Stimulated activated naive CD8-positive, alpha-beta T cell treated with anti-CD3 and anti-CD28 coated beads, Interleukin-15, Interleukin-2, amounts not matched to agents 100 ng/mL and 50 ng/mL, for 24 hours (primary cell): ENCODE results near the gene TMEM271.
A peak's percentile ranks its signal among the peaks of the same experiment; 100 is the strongest.

ENCODE experiments used
- H3K27ac Mint-ChIP-seq: one replicate; pipeline ENCODE4 v1.8.0; 2021; ENCODE audit warnings: mild to moderate bottlenecking, mixed read lengths
- H3K27me3 Mint-ChIP-seq: one replicate; pipeline ENCODE4 v1.8.0; 2021; ENCODE audit warnings: mixed read lengths
- H3K36me3 Mint-ChIP-seq: one replicate; pipeline ENCODE4 v1.8.0; 2021; ENCODE audit warnings: low read depth, mixed read lengths
- H3K4me1 Mint-ChIP-seq: one replicate; pipeline ENCODE4 v1.8.0; 2021; ENCODE audit warnings: low read depth, mixed read lengths
- H3K4me3 Mint-ChIP-seq: one replicate; pipeline ENCODE4 v1.8.0; 2021; ENCODE audit warnings: mild to moderate bottlenecking, mixed read lengths
- H3K9me3 Mint-ChIP-seq: one replicate; pipeline ENCODE4 v1.8.0; 2021; ENCODE audit warnings: mixed read lengths

TMEM271 gene

GRCh38 chr4:576991-577498 lies 950 bp upstream of the TMEM271 start:
- peaks cover 3% of the 10 kb centered on the region for H3K36me3 Mint-ChIP-seq
- H3K4me3 Mint-ChIP-seq, result peak overlapping the region; percentile 51
- H3K4me1 Mint-ChIP-seq, result peaks cover 13% of the 10 kb centered on the region
- H3K9me3 Mint-ChIP-seq, result no peaks in the 10 kb centered on the region
- H3K27ac Mint-ChIP-seq, result no peak overlapping the region
- H3K27me3 Mint-ChIP-seq, result peaks cover 68% of the 10 kb centered on the region

DNA sequence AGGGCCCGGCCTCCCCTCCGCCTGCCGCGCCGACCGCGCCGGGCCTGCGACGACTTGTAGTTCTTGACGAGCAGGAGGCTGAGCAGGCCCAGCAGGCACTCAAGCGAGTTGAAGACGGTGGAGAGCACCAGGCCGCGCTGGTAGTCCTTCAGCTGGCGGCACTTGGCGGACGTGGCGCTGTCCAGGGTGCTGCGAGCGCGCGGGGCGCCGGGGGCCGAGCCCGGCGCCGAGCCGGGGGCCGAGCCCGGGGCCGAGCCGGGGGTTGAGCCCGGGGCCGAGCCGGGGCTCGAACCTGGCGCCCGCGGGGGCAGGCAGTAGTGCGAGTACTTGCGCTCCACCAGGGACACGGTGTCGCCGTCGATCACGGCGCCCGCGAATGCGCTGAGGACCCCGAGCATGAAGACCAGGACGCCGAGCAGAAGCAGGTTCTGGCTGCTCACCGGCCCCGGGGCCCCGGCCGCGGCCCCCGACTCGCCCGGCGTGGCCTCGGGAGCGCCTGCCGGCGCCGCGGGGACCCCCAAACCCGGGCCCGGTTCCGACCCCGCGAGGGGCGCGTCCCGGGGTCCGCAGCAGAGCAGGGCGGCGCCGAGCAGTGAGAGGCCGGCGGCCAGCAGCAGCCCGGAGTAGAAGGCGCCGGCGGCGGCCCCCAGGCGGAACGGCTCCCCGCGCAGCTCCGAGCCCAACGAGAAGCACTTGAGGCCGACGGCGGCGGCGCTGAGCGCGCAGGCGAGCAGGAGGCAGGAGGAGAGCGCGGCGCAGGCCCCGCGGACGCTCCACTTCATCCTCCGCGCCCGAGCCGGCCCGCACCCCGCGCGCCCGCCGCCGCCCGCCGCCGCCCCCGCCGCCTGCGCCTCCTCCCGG lies 584 bp downstream of the TMEM271 start:
- H3K4me3 Mint-ChIP-seq, result no peak overlapping the region
- peaks cover 13% of the 10 kb centered on the region for H3K4me1 Mint-ChIP-seq
- H3K9me3 Mint-ChIP-seq, result no peaks in the 10 kb centered on the region
- peaks cover 3% of the 10 kb centered on the region for H3K36me3 Mint-ChIP-seq
- H3K27me3 Mint-ChIP-seq, result peaks cover 66% of the 10 kb centered on the region
- no peak overlapping the region for H3K27ac Mint-ChIP-seq

DNA sequence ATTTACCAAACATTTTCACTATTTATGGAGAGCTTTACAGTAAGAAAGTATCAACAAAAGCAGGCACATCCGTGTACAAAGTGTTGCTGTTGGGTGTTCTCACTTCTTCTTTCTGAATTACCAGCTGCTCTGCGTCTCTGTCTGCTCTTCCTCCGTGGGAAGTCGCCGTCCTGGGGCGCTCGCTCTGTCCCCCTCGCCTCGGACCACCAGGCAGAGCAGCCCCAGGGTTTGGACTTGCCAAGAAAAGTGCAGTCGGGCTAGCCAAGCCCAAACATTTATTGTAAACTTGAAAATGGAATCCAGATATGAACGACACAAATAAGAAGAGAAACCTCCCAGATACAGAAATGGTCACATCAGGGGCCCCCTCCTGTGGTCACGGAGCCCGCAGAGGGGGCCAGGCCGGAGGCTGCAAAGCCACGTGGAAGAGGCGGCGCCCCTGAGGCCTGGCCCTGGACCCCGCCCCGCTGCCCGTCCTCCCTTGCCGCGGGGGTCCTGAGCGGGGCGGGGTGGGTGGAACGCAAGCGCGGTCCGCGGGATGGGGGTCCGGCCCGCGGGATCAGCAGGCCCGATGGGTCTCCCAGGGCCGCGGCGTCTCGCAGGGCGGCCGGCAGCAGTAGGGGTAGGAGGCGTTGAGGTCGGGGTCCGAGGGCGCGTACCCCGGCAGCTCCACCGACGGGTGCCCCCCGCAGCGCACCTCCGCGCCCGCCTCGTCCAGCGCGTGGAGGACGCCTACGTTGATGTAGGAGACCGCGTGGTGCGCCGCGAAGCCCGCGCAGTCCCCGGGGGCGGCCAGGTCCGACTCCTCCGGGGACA lies 1.5 kb downstream of the TMEM271 start:
- H3K27me3 Mint-ChIP-seq, result peaks cover 60% of the 10 kb centered on the region
- peaks cover 13% of the 10 kb centered on the region for H3K4me1 Mint-ChIP-seq
- no peak overlapping the region for H3K27ac Mint-ChIP-seq
- H3K4me3 Mint-ChIP-seq, result peak overlapping the region; percentile 48
- peaks cover 3% of the 10 kb centered on the region for H3K36me3 Mint-ChIP-seq
- no peaks in the 10 kb centered on the region for H3K9me3 Mint-ChIP-seq

DNA sequence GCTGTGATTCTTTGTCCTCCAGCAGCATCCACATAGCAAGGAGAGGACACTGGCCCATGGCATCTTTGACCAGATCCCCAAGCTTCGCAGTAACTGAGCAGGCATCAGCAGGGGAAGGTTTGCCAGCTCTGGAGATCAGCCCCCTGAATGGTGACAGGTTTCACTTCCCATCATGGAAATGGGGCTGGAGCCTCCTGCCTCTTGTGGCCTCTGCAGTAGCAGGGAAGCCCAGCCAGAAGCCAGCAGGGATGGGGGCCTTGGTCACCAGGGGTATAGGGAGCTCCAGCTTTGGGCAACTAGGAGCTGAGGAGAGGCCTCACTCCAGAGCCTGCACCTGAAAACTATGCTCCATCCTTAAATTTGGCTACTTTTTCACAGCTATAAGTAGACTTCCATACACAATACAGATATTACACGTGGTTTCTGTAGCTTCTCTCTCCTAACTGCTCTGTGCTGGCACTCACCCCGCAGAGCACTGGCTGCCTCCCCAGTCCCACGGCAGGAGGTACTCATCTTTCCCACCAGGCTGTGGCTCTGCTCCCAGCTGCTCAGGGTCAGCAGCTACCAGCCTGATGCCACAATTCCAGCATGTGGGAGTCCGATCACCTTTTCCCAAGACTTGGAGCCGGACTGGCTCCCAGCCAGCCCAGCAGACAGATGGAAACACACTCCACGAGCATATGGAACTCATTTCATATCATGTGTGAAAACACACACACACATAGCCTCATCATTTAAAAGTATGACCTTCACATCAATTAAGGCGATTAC lies 2.8 kb downstream of the TMEM271 start:
- Mint-ChIP-seq H3K36me3 (peaks cover 3% of the 10 kb centered on the region), H3K27ac (no peak overlapping the region), H3K4me1 (peaks cover 13% of the 10 kb centered on the region), H3K9me3 (no peaks in the 10 kb centered on the region), H3K4me3 (no peak overlapping the region), H3K27me3 (peaks cover 54% of the 10 kb centered on the region)

GRCh38 chr4:572594-572993 lies 3.5 kb downstream of the TMEM271 start:
- Mint-ChIP-seq H3K4me3 (no peak overlapping the region), H3K9me3 (no peaks in the 10 kb centered on the region), H3K36me3 (peaks cover 3% of the 10 kb centered on the region), H3K27ac (no peak overlapping the region), H3K27me3 (peaks cover 47% of the 10 kb centered on the region), H3K4me1 (peaks cover 9% of the 10 kb centered on the region)

- peaks cover 42% of the 10 kb centered on the region for H3K27me3 Mint-ChIP-seq
- H3K9me3 Mint-ChIP-seq, result no peaks in the 10 kb centered on the region
- peaks cover 7% of the 10 kb centered on the region for H3K4me1 Mint-ChIP-seq
- H3K4me3 Mint-ChIP-seq, result no peak overlapping the region
- H3K27ac Mint-ChIP-seq, result no peak overlapping the region
- peaks cover 3% of the 10 kb centered on the region for H3K36me3 Mint-ChIP-seq
These were observed 4.1 kb downstream of the TMEM271 start for GRCh38 chr4:571838-572572.

GRCh38 chr4:570754-571153 lies 5.3 kb downstream of the TMEM271 start:
- Mint-ChIP-seq H3K4me3 (no peak overlapping the region), H3K27me3 (peaks cover 40% of the 10 kb centered on the region), H3K36me3 (peaks cover 3% of the 10 kb centered on the region), H3K9me3 (no peaks in the 10 kb centered on the region), H3K27ac (no peak overlapping the region), H3K4me1 (peaks cover 5% of the 10 kb centered on the region)

DNA sequence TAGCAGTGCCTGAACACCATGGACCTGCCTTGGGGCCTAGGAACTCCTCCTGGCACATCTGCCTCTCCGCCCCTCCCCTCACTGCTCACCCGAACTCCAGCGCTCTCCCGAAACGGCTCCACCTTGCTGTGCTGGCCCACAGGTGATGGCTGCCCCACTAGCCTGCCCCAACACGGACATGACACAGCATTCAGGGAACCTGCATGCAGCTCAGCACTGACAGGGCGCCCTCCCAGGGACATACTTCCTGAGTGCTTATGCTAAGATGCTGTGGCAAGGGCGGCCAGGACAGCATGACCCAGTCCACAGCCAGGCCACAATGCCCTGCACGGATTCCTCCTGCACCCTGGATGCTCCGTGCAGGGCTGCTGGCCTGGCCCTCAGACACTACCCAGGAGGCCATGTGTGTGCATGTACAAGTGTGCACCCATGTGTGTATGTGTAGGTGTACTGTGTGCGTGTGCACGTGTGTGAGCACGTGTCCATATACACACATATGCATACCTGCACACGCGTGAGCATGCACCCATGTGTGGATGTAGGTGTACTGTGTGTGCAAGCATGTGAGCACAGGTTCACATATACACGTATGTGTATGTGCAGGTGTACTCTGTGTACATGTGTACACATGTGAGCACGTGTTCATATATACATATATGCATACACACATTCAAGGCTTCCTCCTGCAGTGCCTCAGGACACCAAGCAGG lies 6.0 kb downstream of the TMEM271 start:
- Mint-ChIP-seq H3K27me3 (peaks cover 40% of the 10 kb centered on the region), H3K4me3 (no peak overlapping the region), H3K9me3 (no peaks in the 10 kb centered on the region), H3K36me3 (peaks cover 3% of the 10 kb centered on the region), H3K27ac (no peak overlapping the region), H3K4me1 (peaks cover 5% of the 10 kb centered on the region)

DNA sequence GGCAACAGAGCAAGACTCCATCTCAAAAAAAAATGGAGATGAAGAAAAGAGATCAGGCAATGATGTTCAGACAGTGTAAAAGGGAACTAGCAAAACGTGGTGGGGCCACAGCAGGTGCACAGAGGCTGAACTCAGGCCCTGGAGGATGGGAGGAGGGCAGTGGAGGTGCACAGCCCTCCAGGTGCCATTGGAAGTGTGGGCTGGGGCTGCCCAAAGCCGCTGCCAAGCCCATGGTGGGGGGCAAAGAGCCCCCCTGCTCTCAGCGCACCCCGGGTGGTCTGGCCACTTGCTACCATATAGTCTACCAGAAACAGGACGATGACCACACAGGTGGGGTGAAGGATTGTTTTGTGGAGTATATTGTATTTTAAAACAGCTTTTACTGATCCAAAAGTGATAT lies 7.1 kb downstream of the TMEM271 start:
- no peaks in the 10 kb centered on the region for H3K36me3 Mint-ChIP-seq
- no peaks in the 10 kb centered on the region for H3K9me3 Mint-ChIP-seq
- peaks cover 34% of the 10 kb centered on the region for H3K27me3 Mint-ChIP-seq
- no peaks in the 10 kb centered on the region for H3K4me1 Mint-ChIP-seq
- no peak overlapping the region for H3K27ac Mint-ChIP-seq
- no peak overlapping the region for H3K4me3 Mint-ChIP-seq

DNA sequence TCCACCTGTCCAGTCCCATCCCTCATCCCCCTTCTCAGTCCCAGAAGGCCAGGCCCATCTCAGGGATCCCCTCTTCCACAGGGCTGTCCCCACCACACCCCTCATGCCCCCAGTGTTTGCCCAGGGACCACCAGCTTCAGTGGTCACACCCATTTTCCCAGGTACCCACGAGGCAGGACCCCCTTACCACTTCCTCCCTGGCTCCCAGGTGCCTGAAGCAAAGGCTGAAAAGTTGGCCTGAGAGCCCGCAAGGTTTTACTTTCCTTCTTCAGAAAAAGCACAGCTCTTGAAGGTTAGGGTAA lies 7.8 kb downstream of the TMEM271 start:
- Mint-ChIP-seq H3K27me3 (peaks cover 27% of the 10 kb centered on the region), H3K36me3 (no peaks in the 10 kb centered on the region), H3K4me3 (no peak overlapping the region), H3K4me1 (no peaks in the 10 kb centered on the region), H3K27ac (no peak overlapping the region), H3K9me3 (peaks cover 4% of the 10 kb centered on the region)

DNA sequence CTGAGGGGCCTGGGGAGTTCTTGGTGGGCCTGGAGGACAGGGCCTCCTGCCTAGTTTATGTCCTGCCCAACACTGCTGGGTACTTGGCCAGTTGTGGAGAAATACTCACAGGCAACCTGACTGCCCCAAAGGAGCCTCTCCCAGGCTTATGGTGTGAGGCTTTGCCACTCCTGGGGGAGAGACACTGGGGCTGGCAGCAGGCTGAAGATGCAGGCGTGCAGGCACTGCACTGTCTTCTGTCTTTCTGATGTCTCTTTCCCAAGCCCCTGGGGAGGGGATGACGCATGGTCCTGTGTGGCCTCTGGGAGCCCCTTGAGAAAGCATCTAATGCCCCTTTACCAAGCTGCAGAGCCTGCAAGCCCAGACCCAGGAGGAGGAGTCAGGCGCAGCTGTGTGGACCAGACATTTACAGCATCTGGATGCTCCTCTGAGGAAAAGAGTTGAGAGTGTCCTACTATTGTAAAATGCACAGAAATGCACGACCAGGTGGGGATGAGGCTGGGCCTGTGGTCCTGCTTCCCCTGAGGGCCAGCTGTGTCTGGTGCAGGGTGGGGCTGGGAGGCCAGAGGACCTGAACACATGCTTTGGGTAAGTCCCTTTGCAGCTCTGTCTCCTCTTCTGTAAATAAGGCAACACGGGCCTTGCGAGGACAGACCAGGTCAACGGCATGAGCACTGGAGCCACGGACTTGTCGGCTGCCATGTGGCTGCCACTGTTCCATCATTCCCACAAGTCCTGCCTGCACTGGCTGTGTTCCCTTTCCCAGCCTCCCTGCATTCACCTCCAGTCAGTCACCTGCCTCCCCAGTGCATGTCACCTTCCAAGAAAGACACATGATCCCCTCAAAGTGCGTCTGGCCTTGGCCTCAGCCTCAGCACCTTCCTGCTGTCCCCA lies 8.4 kb downstream of the TMEM271 start:
- no peak overlapping the region for H3K4me3 Mint-ChIP-seq
- H3K36me3 Mint-ChIP-seq, result no peaks in the 10 kb centered on the region
- H3K27ac Mint-ChIP-seq, result no peak overlapping the region
- H3K9me3 Mint-ChIP-seq, result peaks cover 7% of the 10 kb centered on the region
- H3K27me3 Mint-ChIP-seq, result peaks cover 22% of the 10 kb centered on the region
- H3K4me1 Mint-ChIP-seq, result no peaks in the 10 kb centered on the region

DNA sequence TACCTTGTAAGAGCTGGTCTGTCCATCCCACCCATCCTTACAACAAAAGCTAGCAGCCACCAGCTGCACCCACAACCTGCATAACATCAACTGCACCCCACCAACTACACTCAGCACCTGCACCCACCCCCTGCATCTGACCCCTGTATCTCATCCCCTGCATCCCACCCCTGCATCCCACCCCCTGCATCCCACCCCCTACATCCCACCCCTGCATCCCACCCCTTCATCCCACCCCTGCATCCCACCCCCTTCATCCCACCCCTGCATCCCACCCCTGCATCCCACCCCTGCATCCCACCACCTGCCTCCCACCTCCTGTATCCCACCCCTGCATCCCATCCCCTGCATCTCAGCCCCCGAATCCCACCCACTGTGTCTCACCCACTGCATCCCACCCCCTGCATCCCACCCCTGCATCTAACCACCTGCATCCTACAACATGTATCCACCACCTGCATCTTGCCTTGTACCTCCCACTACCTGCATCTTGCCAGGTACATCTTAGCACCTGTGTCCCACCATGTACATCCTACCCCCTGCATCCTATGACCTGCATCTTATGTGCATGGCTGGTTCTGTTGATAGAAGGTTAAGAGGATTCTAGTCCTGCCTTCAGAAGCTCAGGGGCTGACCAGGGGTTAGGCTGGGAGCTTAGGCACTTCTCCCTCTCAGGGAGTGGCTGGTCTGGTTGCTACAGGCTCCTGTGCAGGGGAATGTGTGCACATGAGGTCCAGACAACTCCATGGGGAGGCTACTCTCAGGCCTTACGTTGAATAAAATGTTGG lies 9.4 kb downstream of the TMEM271 start:
- Mint-ChIP-seq H3K9me3 (peaks cover 7% of the 10 kb centered on the region), H3K27ac (no peak overlapping the region), H3K4me1 (no peaks in the 10 kb centered on the region), H3K36me3 (no peaks in the 10 kb centered on the region), H3K27me3 (peaks cover 14% of the 10 kb centered on the region), H3K4me3 (no peak overlapping the region)
